Adrenal gland (tissue), 5 donors: Measurements from ENCODE around the gene ASCC1.

ENCODE experiments used
- POLR2A ChIP-seq, 2 donors: fragments of 450-650 bp; IDR thresholded peaks; one replicate each; pipeline ENCODE4 v1.6.1; 2017; ENCODE audit warnings: antibody characterized with exemption in 2 of 2, mild to moderate bottlenecking in 2 of 2, moderate library complexity in 1 of 2
- TF ChIP-seq, protein P1 (sequence below), 6 experiments: fragments of 450-650 bp in 4 of 6; fragments of 200-600 bp in 2 of 6; sonication (generic) in 1 of 6; IDR thresholded peaks; 1 replicate in 5 of 6; 2 replicates in 1 of 6; pipeline versions ENCODE4 v1.5.1 to v1.8.0; 2016 to 2021; ENCODE audit warnings: antibody characterized with exemption in 6 of 6, mild to moderate bottlenecking in 2 of 6, moderate library complexity in 1 of 6
- donor health status: DM: no; HTN: no; CAD: no.

DNA sequence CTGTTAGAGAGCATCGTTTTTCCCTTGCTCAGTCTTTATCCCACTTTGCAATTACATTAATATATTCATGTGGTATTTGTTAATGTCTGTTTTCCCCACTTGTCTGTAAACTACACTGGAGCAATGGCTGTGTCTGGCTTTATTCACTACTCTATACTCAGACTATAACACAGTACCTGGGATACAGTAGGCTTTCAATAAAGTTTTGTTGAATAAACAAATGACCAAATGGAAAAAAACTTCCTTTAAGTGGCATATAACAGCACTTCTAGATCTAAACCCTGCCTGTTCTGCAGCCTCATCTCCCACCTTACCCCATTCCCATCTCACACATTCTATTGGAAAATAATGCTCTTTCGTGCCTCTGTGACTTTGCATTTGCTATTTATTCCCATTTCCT, 70.4 kb downstream of the ASCC1 start:
- TF ChIP-seq POLR2A (IDR thresholded peaks at IDR 0.05), result no peak
- TF ChIP-seq, protein P1, sequence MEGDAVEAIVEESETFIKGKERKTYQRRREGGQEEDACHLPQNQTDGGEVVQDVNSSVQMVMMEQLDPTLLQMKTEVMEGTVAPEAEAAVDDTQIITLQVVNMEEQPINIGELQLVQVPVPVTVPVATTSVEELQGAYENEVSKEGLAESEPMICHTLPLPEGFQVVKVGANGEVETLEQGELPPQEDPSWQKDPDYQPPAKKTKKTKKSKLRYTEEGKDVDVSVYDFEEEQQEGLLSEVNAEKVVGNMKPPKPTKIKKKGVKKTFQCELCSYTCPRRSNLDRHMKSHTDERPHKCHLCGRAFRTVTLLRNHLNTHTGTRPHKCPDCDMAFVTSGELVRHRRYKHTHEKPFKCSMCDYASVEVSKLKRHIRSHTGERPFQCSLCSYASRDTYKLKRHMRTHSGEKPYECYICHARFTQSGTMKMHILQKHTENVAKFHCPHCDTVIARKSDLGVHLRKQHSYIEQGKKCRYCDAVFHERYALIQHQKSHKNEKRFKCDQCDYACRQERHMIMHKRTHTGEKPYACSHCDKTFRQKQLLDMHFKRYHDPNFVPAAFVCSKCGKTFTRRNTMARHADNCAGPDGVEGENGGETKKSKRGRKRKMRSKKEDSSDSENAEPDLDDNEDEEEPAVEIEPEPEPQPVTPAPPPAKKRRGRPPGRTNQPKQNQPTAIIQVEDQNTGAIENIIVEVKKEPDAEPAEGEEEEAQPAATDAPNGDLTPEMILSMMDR (IDR thresholded peaks at IDR 0.05), result no peak
